Astrocyte (in vitro differentiated cells and primary cell): Measurements from ENCODE around the gene MCAT.

Experiments
- EZH2 ChIP-seq: IDR thresholded peaks from 2 replicates; pipeline ENCODE4 v1.6.1; 2012; ENCODE audit warnings: mild to moderate bottlenecking, low read length, inconsistent platforms; ENCODE audit not compliant: insufficient read depth
- TF ChIP-seq, protein P1 (sequence below): IDR thresholded peaks from 2 replicates; pipeline ENCODE4 v1.5.1; 2011; ENCODE audit warnings: low read depth, mild to moderate bottlenecking, inconsistent platforms, low read length, moderate library complexity; ENCODE audit not compliant: insufficient read depth

DNA sequence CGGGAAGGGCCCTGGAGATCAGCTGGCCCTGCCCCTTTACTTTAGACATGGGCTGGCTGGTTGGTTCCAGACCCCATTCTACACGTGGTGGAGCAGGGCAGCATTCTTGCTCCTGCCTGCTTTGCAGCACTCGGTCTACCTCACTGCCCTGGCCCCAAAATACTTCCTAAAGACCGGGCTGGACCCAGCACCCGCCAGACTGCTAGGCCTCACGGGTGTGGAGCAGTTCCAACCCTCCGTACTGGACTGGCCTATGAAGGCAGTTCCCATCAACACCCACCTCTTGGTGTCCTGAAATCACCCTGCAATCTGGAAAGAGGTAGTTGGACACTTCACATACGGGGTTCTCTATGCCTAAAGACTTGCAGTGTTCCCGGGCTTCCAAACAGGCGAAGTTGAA is 6.4 kb downstream of the MCAT start:
- TF ChIP-seq, protein P1, sequence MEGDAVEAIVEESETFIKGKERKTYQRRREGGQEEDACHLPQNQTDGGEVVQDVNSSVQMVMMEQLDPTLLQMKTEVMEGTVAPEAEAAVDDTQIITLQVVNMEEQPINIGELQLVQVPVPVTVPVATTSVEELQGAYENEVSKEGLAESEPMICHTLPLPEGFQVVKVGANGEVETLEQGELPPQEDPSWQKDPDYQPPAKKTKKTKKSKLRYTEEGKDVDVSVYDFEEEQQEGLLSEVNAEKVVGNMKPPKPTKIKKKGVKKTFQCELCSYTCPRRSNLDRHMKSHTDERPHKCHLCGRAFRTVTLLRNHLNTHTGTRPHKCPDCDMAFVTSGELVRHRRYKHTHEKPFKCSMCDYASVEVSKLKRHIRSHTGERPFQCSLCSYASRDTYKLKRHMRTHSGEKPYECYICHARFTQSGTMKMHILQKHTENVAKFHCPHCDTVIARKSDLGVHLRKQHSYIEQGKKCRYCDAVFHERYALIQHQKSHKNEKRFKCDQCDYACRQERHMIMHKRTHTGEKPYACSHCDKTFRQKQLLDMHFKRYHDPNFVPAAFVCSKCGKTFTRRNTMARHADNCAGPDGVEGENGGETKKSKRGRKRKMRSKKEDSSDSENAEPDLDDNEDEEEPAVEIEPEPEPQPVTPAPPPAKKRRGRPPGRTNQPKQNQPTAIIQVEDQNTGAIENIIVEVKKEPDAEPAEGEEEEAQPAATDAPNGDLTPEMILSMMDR, result no peak
- TF ChIP-seq EZH2, result no peak
